ENCODE data around the gene PADI2. TPM values are rescaled to one million over a fixed set of nuclear protein-coding genes. Genes with fewer than 3 reads are reported as not detected.

Gene PADI2
- total RNA-seq, 1 donor from 2014 or later = 0.28 TPM

GRCh38 chr1:17161926-17162800, 42.9 kb upstream of the PADI2 start:
- Mint-ChIP-seq H3K9me3 (ENCODE audit: unreplicated experiment) (no peaks in the 10 kb centered on the region), H3K27ac (ENCODE audit: unreplicated experiment) (no peak overlapping the region), H3K4me1 (ENCODE audit: unreplicated experiment) (no peaks in the 10 kb centered on the region), H3K4me3 (ENCODE audit: unreplicated experiment) (no peak overlapping the region), H3K36me3 (ENCODE audit: low read depth, unreplicated experiment) (no peaks in the 10 kb centered on the region), H3K27me3 (ENCODE audit: unreplicated experiment) (peaks cover 3% of the 10 kb centered on the region)
- TF ChIP-seq, protein P1, sequence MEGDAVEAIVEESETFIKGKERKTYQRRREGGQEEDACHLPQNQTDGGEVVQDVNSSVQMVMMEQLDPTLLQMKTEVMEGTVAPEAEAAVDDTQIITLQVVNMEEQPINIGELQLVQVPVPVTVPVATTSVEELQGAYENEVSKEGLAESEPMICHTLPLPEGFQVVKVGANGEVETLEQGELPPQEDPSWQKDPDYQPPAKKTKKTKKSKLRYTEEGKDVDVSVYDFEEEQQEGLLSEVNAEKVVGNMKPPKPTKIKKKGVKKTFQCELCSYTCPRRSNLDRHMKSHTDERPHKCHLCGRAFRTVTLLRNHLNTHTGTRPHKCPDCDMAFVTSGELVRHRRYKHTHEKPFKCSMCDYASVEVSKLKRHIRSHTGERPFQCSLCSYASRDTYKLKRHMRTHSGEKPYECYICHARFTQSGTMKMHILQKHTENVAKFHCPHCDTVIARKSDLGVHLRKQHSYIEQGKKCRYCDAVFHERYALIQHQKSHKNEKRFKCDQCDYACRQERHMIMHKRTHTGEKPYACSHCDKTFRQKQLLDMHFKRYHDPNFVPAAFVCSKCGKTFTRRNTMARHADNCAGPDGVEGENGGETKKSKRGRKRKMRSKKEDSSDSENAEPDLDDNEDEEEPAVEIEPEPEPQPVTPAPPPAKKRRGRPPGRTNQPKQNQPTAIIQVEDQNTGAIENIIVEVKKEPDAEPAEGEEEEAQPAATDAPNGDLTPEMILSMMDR (IDR thresholded peaks at IDR 0.05; ENCODE audit: unreplicated experiment) = no peak
- no peak for DNase-seq (ENCODE audit: low spot score)

DNA sequence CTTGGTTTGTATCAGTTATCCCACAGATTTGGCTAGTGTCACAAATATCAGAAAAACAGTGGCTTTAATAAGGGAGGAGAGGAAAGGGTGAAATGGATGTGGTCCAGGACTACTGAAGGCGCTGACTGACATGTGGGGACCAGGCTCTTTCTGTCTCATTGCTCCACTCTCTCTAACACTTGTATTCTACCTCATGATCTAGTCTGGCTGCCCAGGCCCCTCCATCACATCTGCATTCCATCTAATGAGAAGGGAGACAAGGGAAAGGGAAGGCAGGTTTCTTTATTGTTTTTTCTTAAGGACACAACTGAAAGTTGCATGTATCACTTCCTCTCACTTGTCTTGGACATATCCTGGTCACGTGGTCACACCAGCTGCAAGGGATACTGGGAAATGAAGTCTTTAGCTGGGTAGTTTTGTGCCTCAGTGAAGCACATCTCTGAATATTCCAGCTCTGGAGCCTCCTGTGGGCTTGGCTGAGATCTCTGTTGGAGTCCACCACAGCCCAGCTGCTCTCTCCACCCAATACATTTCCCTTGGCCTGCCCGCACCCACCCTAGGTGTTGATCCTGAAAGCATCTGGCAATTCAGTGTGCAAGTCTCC, 42.0 kb upstream of the PADI2 start:
- peaks cover 2% of the 10 kb centered on the region for H3K27me3 Mint-ChIP-seq (ENCODE audit: unreplicated experiment)
- peaks cover 4% of the 10 kb centered on the region for H3K9me3 Mint-ChIP-seq (ENCODE audit: unreplicated experiment)
- H3K4me3 Mint-ChIP-seq (ENCODE audit: unreplicated experiment) = no peak overlapping the region
- peaks cover 3% of the 10 kb centered on the region for H3K36me3 Mint-ChIP-seq (ENCODE audit: low read depth, unreplicated experiment)
- no peak for DNase-seq (ENCODE audit: low spot score)
- H3K4me1 Mint-ChIP-seq (ENCODE audit: unreplicated experiment) = no peaks in the 10 kb centered on the region
- H3K27ac Mint-ChIP-seq (ENCODE audit: unreplicated experiment) = no peak overlapping the region
- TF ChIP-seq, protein P1 (IDR thresholded peaks at IDR 0.05; ENCODE audit: unreplicated experiment) = no peak

DNA sequence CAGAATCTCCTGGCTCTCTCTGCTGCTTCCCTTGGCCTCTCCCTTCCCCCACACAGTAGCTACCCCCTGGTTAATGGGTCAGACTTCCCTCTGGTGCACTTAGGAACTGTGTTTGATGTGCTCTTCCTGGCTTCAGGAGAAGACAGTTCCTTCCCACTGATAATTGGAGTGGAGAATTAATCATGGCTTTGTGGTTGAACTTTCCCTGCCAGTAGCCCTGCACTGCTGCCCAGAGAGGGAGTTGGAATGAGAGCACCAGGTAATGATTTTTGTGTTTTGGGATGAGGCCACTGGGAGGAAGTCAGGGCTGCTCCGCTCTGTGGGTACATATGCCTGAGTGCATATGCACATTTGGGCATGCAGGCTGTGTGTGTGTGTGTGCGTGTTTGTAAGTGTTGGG, 39.7 kb upstream of the PADI2 start:
- peaks cover 15% of the 10 kb centered on the region for H3K36me3 Mint-ChIP-seq (ENCODE audit: low read depth, unreplicated experiment)
- H3K9me3 Mint-ChIP-seq (ENCODE audit: unreplicated experiment) = peaks cover 11% of the 10 kb centered on the region
- TF ChIP-seq, protein P1 (IDR thresholded peaks at IDR 0.05; ENCODE audit: unreplicated experiment) = no peak
- DNase-seq (ENCODE audit: low spot score) = no peak
- H3K27ac Mint-ChIP-seq (ENCODE audit: unreplicated experiment) = no peak overlapping the region
- no peaks in the 10 kb centered on the region for H3K4me1 Mint-ChIP-seq (ENCODE audit: unreplicated experiment)
- H3K4me3 Mint-ChIP-seq (ENCODE audit: unreplicated experiment) = no peak overlapping the region
- peaks cover 2% of the 10 kb centered on the region for H3K27me3 Mint-ChIP-seq (ENCODE audit: unreplicated experiment)

DNA sequence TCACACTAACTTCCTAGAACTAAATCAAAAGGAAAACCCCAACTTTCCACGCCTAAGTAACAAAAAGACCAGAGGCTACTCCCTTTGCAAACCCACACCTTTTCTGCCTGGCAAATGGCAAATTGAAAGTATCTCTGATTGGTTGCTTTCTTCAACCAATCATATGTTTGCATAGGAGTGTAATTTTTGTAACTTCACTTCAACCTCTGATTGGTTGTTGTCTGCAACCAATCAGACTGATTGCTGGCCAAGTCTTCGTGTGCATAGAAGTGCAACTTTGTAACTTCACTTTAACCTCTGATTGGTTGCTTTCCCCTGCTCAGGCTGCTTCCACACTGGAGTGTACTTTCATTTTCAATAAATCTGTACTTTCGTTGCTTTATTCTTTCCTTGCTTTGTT, 36.9 kb upstream of the PADI2 start:
- no peak overlapping the region for H3K4me3 Mint-ChIP-seq (ENCODE audit: unreplicated experiment)
- peaks cover 2% of the 10 kb centered on the region for H3K27me3 Mint-ChIP-seq (ENCODE audit: unreplicated experiment)
- H3K36me3 Mint-ChIP-seq (ENCODE audit: low read depth, unreplicated experiment) = peaks cover 15% of the 10 kb centered on the region
- peaks cover 29% of the 10 kb centered on the region for H3K9me3 Mint-ChIP-seq (ENCODE audit: unreplicated experiment)
- H3K4me1 Mint-ChIP-seq (ENCODE audit: unreplicated experiment) = no peaks in the 10 kb centered on the region
- DNase-seq (ENCODE audit: low spot score) = no peak
- H3K27ac Mint-ChIP-seq (ENCODE audit: unreplicated experiment) = no peak overlapping the region
- TF ChIP-seq, protein P1 (IDR thresholded peaks at IDR 0.05; ENCODE audit: unreplicated experiment) = no peak
